Skin of body (tissue), 2 donors: ENCODE data around the gene PSME1. TPM values are rescaled to one million over a fixed set of nuclear protein-coding genes. Genes with fewer than 3 reads are reported as not detected.
A peak's percentile ranks its signal among the peaks of the same experiment; 100 is the strongest.

Experiments used
- DNase-seq: peaks from one replicate; lab custom pipeline; 2025; lab: John Stamatoyannopoulos, UW
- total RNA-seq: library from RNA; depleted of rRNA; stranded (reverse); fragments of >200 nt; gene quantifications from one replicate; pipeline ENCODE4 v1.2.3, GENCODE V29; 2014

PSME1 gene
- total RNA-seq, 1 donor from 2014 or later, result 59.7 TPM

GRCh38 chr14:24146978-24147760 lies 11.2 kb downstream of the PSME1 start, which contains the start of gene RNF31:
TSS of gene RNF31 (plus strand) at chr14:24147498. CDS start at chr14:24147699, 201 bp downstream.
- peak; percentile 98 for DNase-seq

GRCh38 chr14:24147761-24148428 lies 11.9 kb downstream of the PSME1 start:
- DNase-seq, result no peak

GRCh38 chr14:24149302-24149969 lies 13.4 kb downstream of the PSME1 start:
- no peak for DNase-seq

GRCh38 chr14:24150061-24150460 lies 14.1 kb downstream of the PSME1 start:
- no peak for DNase-seq

GRCh38 chr14:24150567-24150966 lies 14.6 kb downstream of the PSME1 start:
- no peak for DNase-seq

- DNase-seq, result no peak
Measured at GRCh38 chr14:24150993-24151392, 15.0 kb downstream of the PSME1 start.

- DNase-seq, result no peak
Measured at GRCh38 chr14:24151404-24152080, 15.5 kb downstream of the PSME1 start.

GRCh38 chr14:24155100-24155499 lies 19.1 kb downstream of the PSME1 start:
- no peak for DNase-seq

GRCh38 chr14:24156840-24157239 lies 20.8 kb downstream of the PSME1 start:
- no peak for DNase-seq

GRCh38 chr14:24157331-24157730 lies 21.3 kb downstream of the PSME1 start:
- no peak for DNase-seq

GRCh38 chr14:24159777-24160498 lies 23.9 kb downstream of the PSME1 start:
- DNase-seq, result no peak

GRCh38 chr14:24160499-24160849 lies 24.5 kb downstream of the PSME1 start:
- DNase-seq, result no peak

- DNase-seq, result peak; percentile 98
Measured at GRCh38 chr14:24160850-24161804, 25.1 kb downstream of the PSME1 start, which contains the start of gene IRF9. TSS of gene IRF9 (plus strand) at chr14:24161265. CDS start at chr14:24162145, 880 bp downstream.

GRCh38 chr14:24162093-24162492 lies 26.1 kb downstream of the PSME1 start:
- DNase-seq, result no peak

GRCh38 chr14:24164518-24164991 lies 28.6 kb downstream of the PSME1 start:
- no peak for DNase-seq

GRCh38 chr14:24165785-24166184 lies 29.8 kb downstream of the PSME1 start:
- no peak for DNase-seq

GRCh38 chr14:24167469-24168114 lies 31.6 kb downstream of the PSME1 start:
- DNase-seq, result no peak

GRCh38 chr14:24171422-24172260 lies 35.6 kb downstream of the PSME1 start, which contains the start of gene REC8:
TSS of gene REC8 (plus strand) at chr14:24172080. CDS start at chr14:24172553, 473 bp downstream.
- peak; percentile 87 for DNase-seq
